ENCODE measurements around the gene CCK. TPM values are rescaled to one million over a fixed set of nuclear protein-coding genes. Genes with fewer than 3 reads are reported as not detected.

Gene CCK
- polyA plus RNA-seq, 1 experiment = 3.7 TPM

- CTCF ChIA-PET = no interaction called here
These were observed 10.5 kb upstream of the CCK start for GRCh38 chr3:42276141-42277132.

DNA sequence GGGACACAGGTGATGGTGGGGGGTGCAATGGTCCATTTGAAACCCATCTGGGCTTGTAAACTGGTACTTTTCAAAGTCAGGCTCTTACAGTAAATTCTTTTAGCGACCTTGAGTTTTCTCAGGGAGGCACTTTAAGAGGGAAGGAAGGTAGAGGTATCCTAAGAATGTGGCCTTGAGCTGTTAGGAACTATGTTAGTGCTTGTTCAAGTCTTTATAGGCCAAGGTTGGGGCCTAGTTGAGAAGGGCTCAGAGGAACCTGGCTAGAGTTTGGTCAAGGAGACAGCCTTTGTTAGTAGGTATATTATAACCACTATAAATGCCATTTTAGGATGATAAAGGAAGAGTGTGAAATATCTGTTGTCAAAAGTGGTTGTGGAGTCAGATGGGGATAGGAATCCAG, 9.2 kb upstream of the CCK start:
- no peak overlapping the region for H3K27ac ChIP-seq (ENCODE audit: low read depth, low read length)
- peaks cover 8% of the 10 kb centered on the region for H3K27me3 ChIP-seq (ENCODE audit: control insufficient read depth, insufficient read depth, low read length)
- TF ChIP-seq CTCF (IDR thresholded peaks at IDR 0.05; ENCODE audit: low read depth, low read length) = no peak
- POLR2A ChIA-PET = no interaction called here
- H3K4me3 ChIP-seq (ENCODE audit: low read depth, low read length) = no peak overlapping the region
- CTCF ChIA-PET = no interaction called here
- DNase-seq (ENCODE audit: low read depth, low spot score) = no peak
- H3K9me3 ChIP-seq (ENCODE audit: control insufficient read depth, insufficient read depth, low read length) = 0 out of 2 replicates have a peak, but pooled peaks cover 3% of the 10 kb centered on the region

More at GRCh38 chr3:42276141-42277132, 10.5 kb upstream of the CCK start:
- no peak for TF ChIP-seq CTCF (IDR thresholded peaks at IDR 0.05; ENCODE audit: low read depth, low read length)
- POLR2A ChIA-PET = no interaction called here
- peaks cover 8% of the 10 kb centered on the region for H3K27me3 ChIP-seq (ENCODE audit: control insufficient read depth, insufficient read depth, low read length)
- H3K27ac ChIP-seq (ENCODE audit: low read depth, low read length) = no peak overlapping the region
- H3K4me3 ChIP-seq (ENCODE audit: low read depth, low read length) = no peak overlapping the region
- no peak for DNase-seq (ENCODE audit: low read depth, low spot score)
- H3K9me3 ChIP-seq (ENCODE audit: control insufficient read depth, insufficient read depth, low read length) = 0 out of 2 replicates have a peak, but pooled peaks cover 3% of the 10 kb centered on the region

DNA sequence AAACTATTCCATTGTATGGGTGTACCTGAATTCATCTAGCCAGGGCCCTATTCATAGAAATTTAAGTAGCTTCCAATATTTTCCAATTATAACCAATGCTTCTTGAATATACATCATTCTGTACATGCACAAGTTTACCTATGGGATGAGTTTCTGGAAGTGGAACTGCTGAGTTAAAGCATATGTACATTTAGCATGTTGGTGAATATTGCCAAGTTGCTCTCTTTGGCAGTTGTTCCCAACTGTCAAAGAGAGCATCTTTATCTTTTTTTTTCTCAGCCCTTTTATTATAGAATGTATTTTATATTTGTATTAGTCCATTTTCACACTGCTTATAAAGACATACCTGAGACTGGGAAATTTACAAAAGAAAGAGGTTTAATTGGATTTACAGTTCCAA, 8.3 kb upstream of the CCK start:
- Histone ChIP-seq H3K4me3 (ENCODE audit: low read depth, low read length) (no peak overlapping the region), H3K27ac (ENCODE audit: low read depth, low read length) (no peak overlapping the region), H3K27me3 (ENCODE audit: control insufficient read depth, insufficient read depth, low read length) (peaks cover 8% of the 10 kb centered on the region), H3K9me3 (ENCODE audit: control insufficient read depth, insufficient read depth, low read length) (no peaks in the 10 kb centered on the region)
- DNase-seq (ENCODE audit: low read depth, low spot score) = no peak
- TF ChIP-seq CTCF (IDR thresholded peaks at IDR 0.05; ENCODE audit: low read depth, low read length) = no peak
- POLR2A ChIA-PET = no interaction called here
- CTCF ChIA-PET = no interaction called here

DNA sequence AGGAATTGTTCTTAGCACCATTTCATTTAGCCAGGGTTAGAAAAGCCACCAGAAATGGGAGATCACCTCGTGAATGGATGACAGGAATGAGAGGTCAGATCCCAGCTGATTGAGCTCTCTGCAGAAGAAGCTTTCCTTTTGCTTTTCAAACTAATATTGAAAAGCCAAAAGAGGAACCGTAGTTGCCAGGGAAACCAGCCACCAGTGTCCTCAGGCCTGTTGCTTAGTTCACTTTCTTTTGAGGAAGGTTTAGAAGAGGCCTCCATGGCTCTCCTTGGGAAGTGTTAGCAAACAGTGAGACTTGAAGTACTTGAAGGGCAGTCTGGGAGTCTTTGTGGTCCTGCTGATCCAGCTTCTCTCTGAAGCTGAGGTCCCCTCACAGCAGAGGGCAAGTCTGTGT, 7.4 kb upstream of the CCK start:
- no peak overlapping the region for H3K27ac ChIP-seq (ENCODE audit: low read depth, low read length)
- ChIA-PET CTCF (no interaction called here), POLR2A (no interaction called here)

More for the DNA sequence above, 7.4 kb upstream of the CCK start:
- Histone ChIP-seq H3K4me3 (ENCODE audit: low read depth, low read length) (no peak overlapping the region), H3K9me3 (ENCODE audit: control insufficient read depth, insufficient read depth, low read length) (no peaks in the 10 kb centered on the region), H3K27me3 (ENCODE audit: control insufficient read depth, insufficient read depth, low read length) (peaks cover 8% of the 10 kb centered on the region)
- TF ChIP-seq CTCF (IDR thresholded peaks at IDR 0.05; ENCODE audit: low read depth, low read length) = no peak
- DNase-seq (ENCODE audit: low read depth, low spot score) = no peak
